ENCODE data around the gene ATF7.

DNA sequence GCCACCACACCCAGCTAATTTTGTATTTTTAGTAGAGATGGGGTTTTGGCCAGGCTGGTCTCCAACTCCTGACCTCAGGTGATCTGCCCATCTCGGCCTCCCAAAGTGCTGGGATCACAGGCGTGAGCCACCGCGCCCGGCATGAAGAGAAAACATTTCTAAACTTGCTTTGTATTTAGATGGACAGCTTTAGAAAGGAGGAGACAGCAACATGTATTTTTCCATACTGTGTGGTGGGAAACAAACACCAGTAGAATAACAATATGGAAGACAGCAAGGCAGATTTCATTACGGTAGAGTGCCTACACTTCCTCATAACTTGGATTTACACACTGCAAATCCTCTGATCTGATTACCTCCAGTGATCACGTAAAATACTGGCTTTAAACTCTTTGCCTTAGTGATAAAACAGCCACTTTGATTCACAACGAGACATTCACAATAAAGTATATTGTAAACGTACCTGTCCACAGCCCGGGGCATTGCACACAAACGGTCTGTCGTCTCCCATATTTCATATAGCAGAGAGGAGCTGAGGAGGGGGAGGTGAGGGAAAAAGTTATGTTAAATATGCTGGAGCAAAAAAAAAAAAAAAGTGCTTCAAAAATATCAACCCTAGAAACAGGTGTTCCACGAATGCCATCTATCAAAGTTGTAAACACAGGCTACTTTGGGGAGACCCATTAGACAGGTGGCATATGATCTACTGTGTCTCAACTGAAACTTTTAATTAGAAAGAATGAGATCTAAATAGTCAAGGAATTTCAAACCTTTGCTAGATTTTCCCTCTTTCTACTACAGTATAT is 25.5 kb downstream of the ATF7 start:
- TF ChIP-seq, protein P1, sequence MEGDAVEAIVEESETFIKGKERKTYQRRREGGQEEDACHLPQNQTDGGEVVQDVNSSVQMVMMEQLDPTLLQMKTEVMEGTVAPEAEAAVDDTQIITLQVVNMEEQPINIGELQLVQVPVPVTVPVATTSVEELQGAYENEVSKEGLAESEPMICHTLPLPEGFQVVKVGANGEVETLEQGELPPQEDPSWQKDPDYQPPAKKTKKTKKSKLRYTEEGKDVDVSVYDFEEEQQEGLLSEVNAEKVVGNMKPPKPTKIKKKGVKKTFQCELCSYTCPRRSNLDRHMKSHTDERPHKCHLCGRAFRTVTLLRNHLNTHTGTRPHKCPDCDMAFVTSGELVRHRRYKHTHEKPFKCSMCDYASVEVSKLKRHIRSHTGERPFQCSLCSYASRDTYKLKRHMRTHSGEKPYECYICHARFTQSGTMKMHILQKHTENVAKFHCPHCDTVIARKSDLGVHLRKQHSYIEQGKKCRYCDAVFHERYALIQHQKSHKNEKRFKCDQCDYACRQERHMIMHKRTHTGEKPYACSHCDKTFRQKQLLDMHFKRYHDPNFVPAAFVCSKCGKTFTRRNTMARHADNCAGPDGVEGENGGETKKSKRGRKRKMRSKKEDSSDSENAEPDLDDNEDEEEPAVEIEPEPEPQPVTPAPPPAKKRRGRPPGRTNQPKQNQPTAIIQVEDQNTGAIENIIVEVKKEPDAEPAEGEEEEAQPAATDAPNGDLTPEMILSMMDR (IDR thresholded peaks at IDR 0.05; ENCODE audit: insufficient read depth, low read length): no peak
- TF ChIP-seq GABPA (IDR thresholded peaks at IDR 0.05; ENCODE audit: low read depth): no peak
- TF ChIP-seq POLR2AphosphoS5 (IDR thresholded peaks at IDR 0.05; ENCODE audit: low read depth): no peak
- TF ChIP-seq, protein P2, sequence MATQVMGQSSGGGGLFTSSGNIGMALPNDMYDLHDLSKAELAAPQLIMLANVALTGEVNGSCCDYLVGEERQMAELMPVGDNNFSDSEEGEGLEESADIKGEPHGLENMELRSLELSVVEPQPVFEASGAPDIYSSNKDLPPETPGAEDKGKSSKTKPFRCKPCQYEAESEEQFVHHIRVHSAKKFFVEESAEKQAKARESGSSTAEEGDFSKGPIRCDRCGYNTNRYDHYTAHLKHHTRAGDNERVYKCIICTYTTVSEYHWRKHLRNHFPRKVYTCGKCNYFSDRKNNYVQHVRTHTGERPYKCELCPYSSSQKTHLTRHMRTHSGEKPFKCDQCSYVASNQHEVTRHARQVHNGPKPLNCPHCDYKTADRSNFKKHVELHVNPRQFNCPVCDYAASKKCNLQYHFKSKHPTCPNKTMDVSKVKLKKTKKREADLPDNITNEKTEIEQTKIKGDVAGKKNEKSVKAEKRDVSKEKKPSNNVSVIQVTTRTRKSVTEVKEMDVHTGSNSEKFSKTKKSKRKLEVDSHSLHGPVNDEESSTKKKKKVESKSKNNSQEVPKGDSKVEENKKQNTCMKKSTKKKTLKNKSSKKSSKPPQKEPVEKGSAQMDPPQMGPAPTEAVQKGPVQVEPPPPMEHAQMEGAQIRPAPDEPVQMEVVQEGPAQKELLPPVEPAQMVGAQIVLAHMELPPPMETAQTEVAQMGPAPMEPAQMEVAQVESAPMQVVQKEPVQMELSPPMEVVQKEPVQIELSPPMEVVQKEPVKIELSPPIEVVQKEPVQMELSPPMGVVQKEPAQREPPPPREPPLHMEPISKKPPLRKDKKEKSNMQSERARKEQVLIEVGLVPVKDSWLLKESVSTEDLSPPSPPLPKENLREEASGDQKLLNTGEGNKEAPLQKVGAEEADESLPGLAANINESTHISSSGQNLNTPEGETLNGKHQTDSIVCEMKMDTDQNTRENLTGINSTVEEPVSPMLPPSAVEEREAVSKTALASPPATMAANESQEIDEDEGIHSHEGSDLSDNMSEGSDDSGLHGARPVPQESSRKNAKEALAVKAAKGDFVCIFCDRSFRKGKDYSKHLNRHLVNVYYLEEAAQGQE (IDR thresholded peaks at IDR 0.05; ENCODE audit: insufficient replicate concordance, low read depth): no peak

Measured in HL-60 (cell line).